NCI-H2107 treated with DMSO at 0.1 percent for 48 hours (cell line): ENCODE measurements around the gene SNX14.
"Not testable (repeated sequence)": the region's sequence is repeated elsewhere in the genome, so short reads cannot be mapped to it uniquely, and the experiment has no call there.

Experiments
- DNase-seq: peaks from one replicate; lab custom pipeline; 2025; ENCODE audit not compliant: unreplicated experiment; lab: John Stamatoyannopoulos, UW

Gene SNX14, protein sequence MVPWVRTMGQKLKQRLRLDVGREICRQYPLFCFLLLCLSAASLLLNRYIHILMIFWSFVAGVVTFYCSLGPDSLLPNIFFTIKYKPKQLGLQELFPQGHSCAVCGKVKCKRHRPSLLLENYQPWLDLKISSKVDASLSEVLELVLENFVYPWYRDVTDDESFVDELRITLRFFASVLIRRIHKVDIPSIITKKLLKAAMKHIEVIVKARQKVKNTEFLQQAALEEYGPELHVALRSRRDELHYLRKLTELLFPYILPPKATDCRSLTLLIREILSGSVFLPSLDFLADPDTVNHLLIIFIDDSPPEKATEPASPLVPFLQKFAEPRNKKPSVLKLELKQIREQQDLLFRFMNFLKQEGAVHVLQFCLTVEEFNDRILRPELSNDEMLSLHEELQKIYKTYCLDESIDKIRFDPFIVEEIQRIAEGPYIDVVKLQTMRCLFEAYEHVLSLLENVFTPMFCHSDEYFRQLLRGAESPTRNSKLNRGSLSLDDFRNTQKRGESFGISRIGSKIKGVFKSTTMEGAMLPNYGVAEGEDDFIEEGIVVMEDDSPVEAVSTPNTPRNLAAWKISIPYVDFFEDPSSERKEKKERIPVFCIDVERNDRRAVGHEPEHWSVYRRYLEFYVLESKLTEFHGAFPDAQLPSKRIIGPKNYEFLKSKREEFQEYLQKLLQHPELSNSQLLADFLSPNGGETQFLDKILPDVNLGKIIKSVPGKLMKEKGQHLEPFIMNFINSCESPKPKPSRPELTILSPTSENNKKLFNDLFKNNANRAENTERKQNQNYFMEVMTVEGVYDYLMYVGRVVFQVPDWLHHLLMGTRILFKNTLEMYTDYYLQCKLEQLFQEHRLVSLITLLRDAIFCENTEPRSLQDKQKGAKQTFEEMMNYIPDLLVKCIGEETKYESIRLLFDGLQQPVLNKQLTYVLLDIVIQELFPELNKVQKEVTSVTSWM

GRCh38 chr6:85593438-85594196 is at the start of gene SNX14:
Gene SNX14 (minus strand): TSS chr6:85593858. CDS start chr6:85593718, 140 bp downstream.
- DNase-seq = peak; percentile 86

- DNase-seq = peak; percentile 82
These were observed 49.3 kb upstream of the SNX14 start, which contains the start of gene SYNCRIP for GRCh38 chr6:85642774-85643536. Gene SYNCRIP (minus strand): TSS chr6:85642886. CDS start chr6:85641439, 1,447 bp downstream.

GRCh38 chr6:85641897-85642773 is 48.5 kb upstream of the SNX14 start:
- peak; percentile 24 for DNase-seq

- no peak for DNase-seq
These were observed 47.9 kb upstream of the SNX14 start for GRCh38 chr6:85641522-85641896.

DNA sequence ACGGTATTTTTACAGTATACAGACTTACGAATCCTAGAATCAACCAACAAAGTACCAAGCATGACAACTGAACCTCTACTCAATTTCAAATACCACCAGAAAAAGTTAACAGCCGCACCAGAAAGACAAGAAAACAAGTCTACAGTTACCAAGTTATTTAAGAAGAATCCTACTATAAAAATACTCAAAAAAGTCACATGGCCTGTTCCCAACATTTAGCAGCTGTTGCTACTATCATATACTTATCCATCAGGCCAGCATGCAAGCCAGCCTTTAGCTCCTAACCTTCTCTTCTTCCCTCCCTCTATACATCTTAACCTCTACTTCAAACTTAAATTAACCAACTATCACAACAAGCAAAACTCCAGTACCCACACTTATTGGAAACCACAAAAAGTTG is 47.2 kb upstream of the SNX14 start:
- DNase-seq = no peak

DNA sequence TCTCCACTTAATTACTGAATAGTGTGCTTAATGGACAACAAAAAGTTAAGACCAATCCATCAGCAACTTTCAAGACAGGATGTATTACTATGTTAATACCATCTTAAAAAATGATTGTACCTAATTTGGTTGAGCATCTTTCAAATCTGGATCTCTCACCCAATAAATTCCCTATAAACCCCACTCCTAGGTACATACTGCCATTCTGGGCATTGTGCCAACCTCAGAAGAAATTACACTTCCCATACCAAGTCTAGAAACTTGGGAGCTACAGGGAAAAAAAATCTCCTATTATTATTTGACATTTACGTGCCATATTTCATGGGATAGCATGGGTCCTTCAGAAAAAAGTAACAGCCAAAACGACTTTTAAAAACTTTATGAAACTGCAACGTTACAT is 43.9 kb upstream of the SNX14 start:
- DNase-seq = no peak

DNA sequence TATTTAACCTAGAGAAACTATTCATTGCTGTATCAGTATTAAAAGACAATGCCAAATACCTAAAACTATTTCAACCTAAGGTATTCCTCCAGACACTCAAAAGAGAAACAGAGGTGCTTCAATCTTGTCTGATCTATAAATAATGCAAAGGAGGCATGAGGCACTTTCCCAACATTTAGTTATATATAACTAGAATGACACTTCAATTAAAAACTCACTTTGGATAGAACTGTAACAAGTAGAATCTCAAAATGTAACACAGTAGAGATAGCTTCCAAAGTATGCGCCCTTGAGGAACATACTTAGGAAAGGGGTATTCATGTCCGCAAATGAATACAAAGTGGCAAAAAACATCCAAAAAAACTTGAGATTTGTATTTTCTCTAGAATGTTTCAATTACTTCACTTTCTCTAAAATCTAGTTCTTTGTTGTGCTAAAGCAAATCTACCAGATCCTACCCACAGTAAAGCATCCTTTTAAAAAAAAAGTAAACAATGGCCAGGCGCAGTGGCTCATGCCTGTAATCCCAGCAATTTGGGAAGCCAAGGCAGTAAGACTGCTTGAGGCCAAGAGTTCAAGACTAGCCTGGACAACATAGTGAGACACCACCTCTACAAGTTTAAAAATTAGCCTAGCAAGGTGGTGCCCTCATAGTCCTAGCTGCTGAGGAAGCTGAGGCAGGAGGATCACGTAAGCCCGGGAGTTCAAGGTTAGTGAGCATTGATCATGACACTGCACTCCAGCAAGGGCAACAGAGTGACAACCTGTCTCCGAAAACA is 38.7 kb upstream of the SNX14 start:
- DNase-seq = no peak

DNA sequence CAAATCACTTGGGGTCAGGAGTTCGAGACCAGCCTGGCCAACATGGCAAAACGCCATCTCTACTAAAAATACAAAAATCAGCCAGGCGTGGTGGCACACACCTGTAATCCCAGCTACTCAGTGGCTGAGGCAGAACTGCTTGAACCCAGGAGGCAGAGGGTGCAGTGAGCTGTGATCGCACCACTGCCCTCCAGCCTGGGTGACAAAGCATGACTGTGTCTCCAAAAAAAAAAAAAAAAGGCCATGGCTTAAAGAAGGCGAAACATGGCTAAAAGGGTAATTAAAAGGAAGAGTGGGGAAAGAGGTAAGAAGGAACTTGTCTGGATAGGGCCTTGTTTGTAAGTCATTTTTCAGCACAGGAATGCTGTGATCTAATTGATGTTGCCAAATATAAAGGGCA is 37.5 kb upstream of the SNX14 start:
- DNase-seq = not testable (repeated sequence)

DNA sequence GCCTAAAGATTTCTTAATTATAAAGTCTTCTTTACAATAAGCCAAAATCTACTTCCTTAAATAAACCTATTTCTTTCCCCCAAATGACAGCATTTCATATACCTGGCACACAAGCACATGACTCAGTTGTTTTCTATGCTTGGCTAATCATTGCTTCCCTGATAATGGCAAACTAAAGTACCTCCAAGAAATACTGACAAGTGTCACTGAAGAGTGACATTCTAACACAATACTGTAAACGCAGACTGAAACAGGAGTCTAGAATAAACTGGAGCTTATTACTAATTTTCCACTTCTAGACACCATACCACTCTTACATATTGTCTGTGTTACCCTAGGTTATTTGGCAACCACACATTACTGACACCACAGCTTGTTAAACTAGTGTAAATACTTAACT is 34.7 kb upstream of the SNX14 start:
- DNase-seq = no peak

GRCh38 chr6:85620308-85620707 is 26.6 kb upstream of the SNX14 start:
- DNase-seq = no peak

DNA sequence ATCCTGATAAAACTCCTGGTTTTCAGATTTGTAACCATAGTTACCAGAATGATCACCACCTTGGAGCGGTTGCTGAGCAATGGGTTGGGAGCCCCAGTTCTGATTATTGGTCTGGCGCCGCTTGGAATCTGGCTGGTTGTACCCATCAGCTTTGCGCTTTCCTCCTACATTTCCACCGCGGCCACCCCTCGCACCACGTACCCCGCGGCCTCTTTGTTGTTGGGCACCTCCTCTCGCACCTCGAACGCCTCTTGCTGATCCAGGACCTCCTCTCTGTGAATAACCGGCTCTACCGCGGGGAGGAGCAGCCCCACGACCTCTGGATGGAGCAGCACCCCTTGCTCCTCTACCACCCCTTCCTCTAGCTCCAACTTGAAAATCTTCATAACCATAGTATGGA is 21.1 kb upstream of the SNX14 start:
- no peak for DNase-seq

- DNase-seq = no peak
These were observed 19.2 kb upstream of the SNX14 start for GRCh38 chr6:85612690-85613474.

DNA sequence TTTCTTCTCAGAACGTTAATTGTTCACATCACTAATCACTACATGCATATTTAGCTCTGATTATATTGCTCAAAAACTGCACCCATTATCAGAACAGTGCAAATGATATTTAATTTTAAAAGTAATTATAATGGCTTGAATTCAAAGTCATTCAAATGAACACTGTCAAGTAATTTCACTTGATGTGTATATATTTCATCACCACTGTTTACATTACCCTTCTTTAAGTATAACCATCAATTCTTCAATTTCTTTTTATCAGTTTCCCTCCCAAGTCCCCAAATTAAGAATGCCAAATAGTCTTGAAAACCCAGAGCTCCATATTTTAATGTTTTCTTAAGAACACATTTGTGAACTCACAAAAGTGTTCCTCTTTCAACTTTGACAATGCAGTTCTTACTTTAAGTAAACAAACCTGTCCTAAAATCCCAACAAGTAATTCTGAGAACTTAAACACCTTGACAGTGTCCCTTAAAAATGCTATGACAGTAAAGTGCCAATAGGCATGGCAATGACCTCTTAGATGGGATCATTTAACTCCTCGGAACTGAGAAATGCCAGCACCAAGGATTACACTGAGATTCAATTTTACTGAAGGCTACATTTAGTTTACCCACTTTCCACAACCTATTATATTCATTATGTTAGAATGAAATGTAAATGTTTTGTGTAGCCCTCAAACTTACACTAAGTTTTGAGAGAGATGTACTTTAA is 16.7 kb upstream of the SNX14 start:
- no peak for DNase-seq

- DNase-seq = no peak
These were observed 8.4 kb upstream of the SNX14 start for GRCh38 chr6:85602100-85602499.

- no peak for DNase-seq
These were observed 7.2 kb upstream of the SNX14 start for GRCh38 chr6:85600713-85601313.

- DNase-seq = no peak
These were observed 706 bp upstream of the SNX14 start for GRCh38 chr6:85594197-85594930.
